Kidney (tissue), 14 donors: ENCODE measurements around the gene CNTFR. TPM values are rescaled to one million over a fixed set of nuclear protein-coding genes. Genes with fewer than 3 reads are reported as not detected.

ENCODE experiments used
- DNase-seq, 5 donors: peaks; one replicate each; pipeline ENCODE4 v3.0.0-alpha.2; 2013 to 2020
- FAIRE-seq: peaks from 2 replicates; lab custom pipeline; 2012; peaks lifted over from hg19 to GRCh38; lab: Jason Lieb, UNC
- H3K27ac ChIP-seq, 2 donors: one replicate each; pipeline ENCODE4 v1.7.0; 2013; ENCODE audit warnings: low read depth in 2 of 2, low read length in 2 of 2, inconsistent platforms in 1 of 2
- H3K27me3 ChIP-seq: one replicate; pipeline ENCODE4 v1.7.1; 2013; ENCODE audit warnings: low read length, inconsistent platforms; ENCODE audit not compliant: control insufficient read depth, insufficient read depth
- H3K36me3 ChIP-seq, 3 donors: one replicate each; pipeline versions ENCODE4 v1.7.0 to v1.7.1; 2013; ENCODE audit warnings: low read length in 3 of 3, control low read depth in 1 of 3, inconsistent platforms in 1 of 3; ENCODE audit not compliant: insufficient read depth in 3 of 3, control insufficient read depth in 2 of 3
- H3K4me1 ChIP-seq, 3 donors: one replicate each; pipeline versions ENCODE4 v1.7.0 to v1.7.1; 2013; ENCODE audit warnings: low read length in 3 of 3, inconsistent platforms in 1 of 3, low read depth in 1 of 3; ENCODE audit not compliant: control insufficient read depth in 2 of 3, insufficient read depth in 2 of 3
- H3K4me3 ChIP-seq, 3 donors: one replicate each; pipeline versions ENCODE4 v1.7.0 to v1.8.1; 2013; ENCODE audit warnings: low read length in 3 of 3, control low read depth in 1 of 3, inconsistent platforms in 1 of 3
- H3K9ac ChIP-seq, 3 donors: one replicate each; pipeline versions ENCODE4 v1.7.0 to v1.7.1; 2013; ENCODE audit warnings: low read length in 3 of 3, control low read depth in 1 of 3, inconsistent platforms in 1 of 3
- H3K9me3 ChIP-seq, 3 donors: one replicate each; pipeline versions ENCODE4 v1.7.0 to v1.7.1; 2013; ENCODE audit warnings: low read length in 3 of 3, control low read depth in 1 of 3, inconsistent platforms in 1 of 3; ENCODE audit not compliant: control insufficient read depth in 2 of 3, insufficient read depth in 1 of 3
- intact Hi-C: fragments of 100-400 bp; cut with DNase I; formaldehyde crosslinking; loops from one replicate; pipeline ENCODE4 v1.11.1; 2022
- polyA plus RNA-seq: library from polyadenylated mRNA; stranded (reverse); fragments of 350-450 nt; fragmentation: Illumina TruSeq; extraction: RNeasy Lipid Tissue Mini Kit (QIAGEN cat#74804); gene quantifications from one replicate; pipeline ENCODE4 v1.2.3, GENCODE V29; 2014; ENCODE audit warnings: low read depth, low replicate concordance; ENCODE audit not compliant: insufficient read depth
- total RNA-seq: library from RNA; stranded (reverse); fragmentation: NEBNext Ultra II Directional; extraction: Animal tissue kit (Norgen Biotek cat#: 25700); gene quantifications from one replicate; pipeline ENCODE4 v1.2.1, GENCODE V29; 2021
- TF ChIP-seq, protein P1 (sequence below): IDR thresholded peaks from 3 replicates; pipeline ENCODE4 v1.5.1; 2012; ENCODE audit warnings: mild to moderate bottlenecking, moderate library complexity, borderline replicate concordance; ENCODE audit not compliant: insufficient read depth; ENCODE audit errors: extremely low read depth
- donor health status: control.
- donor health status: control.
- donor health status: control.
- donor health status: control.
- donor health status: control.
- donor health status: DM: yes; HTN: yes; CAD: no.
- donor health status: Normal renal cell carcinoma (clear cell type).

The CNTFR gene
- total and polyA plus RNA-seq, 2 donors from 2014 or later, result 1.7 to 3.7 TPM

GRCh38 chr9:34571481-34571810 is 18.1 kb downstream of the CNTFR start:
- FAIRE-seq (no peak), DNase-seq (peak in 4 of 5 donors; percentile 39 to 77 (median 66))
- H3K9me3 ChIP-seq, result no peaks in the 10 kb centered on the region
- H3K27me3 ChIP-seq, result no peaks in the 10 kb centered on the region
- no peak overlapping the region for H3K9ac ChIP-seq
- TF ChIP-seq, protein P1, sequence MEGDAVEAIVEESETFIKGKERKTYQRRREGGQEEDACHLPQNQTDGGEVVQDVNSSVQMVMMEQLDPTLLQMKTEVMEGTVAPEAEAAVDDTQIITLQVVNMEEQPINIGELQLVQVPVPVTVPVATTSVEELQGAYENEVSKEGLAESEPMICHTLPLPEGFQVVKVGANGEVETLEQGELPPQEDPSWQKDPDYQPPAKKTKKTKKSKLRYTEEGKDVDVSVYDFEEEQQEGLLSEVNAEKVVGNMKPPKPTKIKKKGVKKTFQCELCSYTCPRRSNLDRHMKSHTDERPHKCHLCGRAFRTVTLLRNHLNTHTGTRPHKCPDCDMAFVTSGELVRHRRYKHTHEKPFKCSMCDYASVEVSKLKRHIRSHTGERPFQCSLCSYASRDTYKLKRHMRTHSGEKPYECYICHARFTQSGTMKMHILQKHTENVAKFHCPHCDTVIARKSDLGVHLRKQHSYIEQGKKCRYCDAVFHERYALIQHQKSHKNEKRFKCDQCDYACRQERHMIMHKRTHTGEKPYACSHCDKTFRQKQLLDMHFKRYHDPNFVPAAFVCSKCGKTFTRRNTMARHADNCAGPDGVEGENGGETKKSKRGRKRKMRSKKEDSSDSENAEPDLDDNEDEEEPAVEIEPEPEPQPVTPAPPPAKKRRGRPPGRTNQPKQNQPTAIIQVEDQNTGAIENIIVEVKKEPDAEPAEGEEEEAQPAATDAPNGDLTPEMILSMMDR, result no peak
- H3K4me1 ChIP-seq, result peaks cover 0 to 10% (median 4%) of the 10 kb centered on the region in 3 donors
- no peak overlapping the region for H3K4me3 ChIP-seq
- intact Hi-C loops, result no loop called here
- H3K27ac ChIP-seq, result no peak overlapping the region
- H3K36me3 ChIP-seq, result no peaks in the 10 kb centered on the region

DNA sequence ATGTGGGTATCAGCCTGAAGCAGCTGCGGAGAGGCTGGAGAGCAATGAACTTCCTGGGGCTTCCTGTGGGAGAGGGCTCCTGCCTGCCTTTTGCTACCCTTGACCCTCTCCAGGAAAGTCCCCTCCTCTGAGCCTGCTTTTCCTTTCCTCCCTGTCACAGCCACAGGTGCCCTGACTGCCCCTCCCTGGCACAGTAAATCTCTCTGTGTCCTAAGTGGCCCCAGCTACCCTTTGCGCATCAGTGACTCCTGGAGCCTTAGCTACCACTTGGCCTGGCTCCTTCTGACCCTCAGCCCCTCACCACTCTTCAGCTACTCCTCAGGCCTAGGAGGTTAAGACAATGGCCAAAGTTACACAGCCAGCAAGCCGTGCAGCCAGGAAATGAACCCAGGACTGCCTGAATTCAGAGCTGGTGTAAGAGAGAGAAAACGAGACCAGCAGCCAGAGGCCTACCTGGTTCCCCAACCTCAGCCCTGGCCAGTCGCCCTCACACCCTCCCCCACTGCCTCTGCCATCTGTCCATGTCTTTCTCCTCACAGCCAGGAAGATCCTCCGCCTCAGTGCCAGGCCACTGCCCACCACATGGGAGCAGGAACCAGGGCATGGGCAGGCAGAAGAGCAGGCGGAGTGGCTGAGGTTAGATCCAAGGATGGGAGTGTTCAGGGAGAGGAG is 18.6 kb downstream of the CNTFR start:
- H3K27ac ChIP-seq, result no peak overlapping the region
- H3K4me1 ChIP-seq, result peaks cover 0 to 8% (median 4%) of the 10 kb centered on the region in 3 donors
- DNase-seq (no peak), FAIRE-seq (no peak)
- no peaks in the 10 kb centered on the region for H3K9me3 ChIP-seq
- H3K4me3 ChIP-seq, result no peak overlapping the region
- no peaks in the 10 kb centered on the region for H3K27me3 ChIP-seq
- no peak overlapping the region for H3K9ac ChIP-seq
- intact Hi-C loops, result no loop called here
- H3K36me3 ChIP-seq, result no peaks in the 10 kb centered on the region
- TF ChIP-seq, protein P1, result no peak

- Histone ChIP-seq H3K27me3 (no peaks in the 10 kb centered on the region), H3K27ac (no peak overlapping the region)
Measured at GRCh38 chr9:34570376-34570775, 19.1 kb downstream of the CNTFR start.

More at GRCh38 chr9:34570376-34570775, 19.1 kb downstream of the CNTFR start:
- peaks cover 0 to 8% (median 4%) of the 10 kb centered on the region in 3 donors for H3K4me1 ChIP-seq
- H3K36me3 ChIP-seq, result no peaks in the 10 kb centered on the region
- H3K9ac ChIP-seq, result no peak overlapping the region
- no peaks in the 10 kb centered on the region for H3K9me3 ChIP-seq
- TF ChIP-seq, protein P1, result no peak
- FAIRE-seq (no peak), DNase-seq (peak in 1 of 5 donors; percentile 38)
- intact Hi-C loops, result no loop called here
- H3K4me3 ChIP-seq, result no peak overlapping the region
